Measurements from ENCODE around the gene ASXL1. TPM values are rescaled to one million over a fixed set of nuclear protein-coding genes. Genes with fewer than 3 reads are reported as not detected.

Gene ASXL1
- polyA plus RNA-seq, 1 experiment: 40.8 TPM

GRCh38 chr20:32344835-32345506 is 13.2 kb upstream of the ASXL1 start:
- no peak for TF ChIP-seq CTCF (IDR thresholded peaks at IDR 0.05; ENCODE audit: insufficient read depth, low read depth, low read length)
- ChIA-PET CTCF (interaction anchor here (0.6 to 1.7 kb wide), 4 partner anchors 10 to 557 kb away, joined by 3 to 4 read pairs (median 3); no protein-coding TSS in a partner anchor), POLR2A (no interaction called here)
- no peaks in the 10 kb centered on the region for H3K36me3 ChIP-seq (ENCODE audit: control insufficient read depth, insufficient read depth, low read length)
- no peaks in the 10 kb centered on the region for H3K27me3 ChIP-seq (ENCODE audit: control insufficient read depth, insufficient read depth, low read length)
- H3K4me3 ChIP-seq (ENCODE audit: low read depth, low read length): no peak overlapping the region
- no peak for DNase-seq (ENCODE audit: low read depth)

- no peaks in the 10 kb centered on the region for H3K27me3 ChIP-seq (ENCODE audit: control insufficient read depth, insufficient read depth, low read length)
- CTCF ChIA-PET: no interaction called here
- TF ChIP-seq CTCF (IDR thresholded peaks at IDR 0.05; ENCODE audit: insufficient read depth, low read depth, low read length): no peak
- POLR2A ChIA-PET: no interaction called here
- H3K4me3 ChIP-seq (ENCODE audit: low read depth, low read length): no peak overlapping the region
- no peak for DNase-seq (ENCODE audit: low read depth)
- no peaks in the 10 kb centered on the region for H3K36me3 ChIP-seq (ENCODE audit: control insufficient read depth, insufficient read depth, low read length)
Observed at GRCh38 chr20:32348207-32348606, 9.9 kb upstream of the ASXL1 start.

GRCh38 chr20:32350421-32350820 is 7.7 kb upstream of the ASXL1 start:
- ChIA-PET CTCF (interaction anchor here (0.6 kb wide), 1 partner anchor 35 kb away, joined by 5 read pairs; no protein-coding TSS in a partner anchor), POLR2A (no interaction called here)
- Histone ChIP-seq H3K36me3 (ENCODE audit: control insufficient read depth, insufficient read depth, low read length) (no peaks in the 10 kb centered on the region), H3K4me3 (ENCODE audit: low read depth, low read length) (no peak overlapping the region), H3K27me3 (ENCODE audit: control insufficient read depth, insufficient read depth, low read length) (no peaks in the 10 kb centered on the region)
- DNase-seq (ENCODE audit: low read depth): no peak
- no peak for TF ChIP-seq CTCF (IDR thresholded peaks at IDR 0.05; ENCODE audit: insufficient read depth, low read depth, low read length)

GRCh38 chr20:32352121-32352720 is 5.9 kb upstream of the ASXL1 start:
- Histone ChIP-seq H3K36me3 (ENCODE audit: control insufficient read depth, insufficient read depth, low read length) (no peaks in the 10 kb centered on the region), H3K4me3 (ENCODE audit: low read depth, low read length) (no peak overlapping the region), H3K27me3 (ENCODE audit: control insufficient read depth, insufficient read depth, low read length) (no peaks in the 10 kb centered on the region)
- POLR2A ChIA-PET: no interaction called here
- no peak for DNase-seq (ENCODE audit: low read depth)
- no peak for TF ChIP-seq CTCF (IDR thresholded peaks at IDR 0.05; ENCODE audit: insufficient read depth, low read depth, low read length)
- CTCF ChIA-PET: interaction anchor here (1.5 kb wide), 1 partner anchor 16 kb away, joined by 4 read pairs; no protein-coding TSS in a partner anchor

- Histone ChIP-seq H3K27me3 (ENCODE audit: control insufficient read depth, insufficient read depth, low read length) (no peaks in the 10 kb centered on the region), H3K36me3 (ENCODE audit: control insufficient read depth, insufficient read depth, low read length) (no peaks in the 10 kb centered on the region), H3K4me3 (ENCODE audit: low read depth, low read length) (no peak overlapping the region)
- CTCF ChIA-PET: interaction anchor here (0.9 to 2.0 kb wide), 3 partner anchors 8 to 17 kb away, joined by 3 to 6 read pairs (median 4); no protein-coding TSS in a partner anchor
- POLR2A ChIA-PET: no interaction called here
- no peak for DNase-seq (ENCODE audit: low read depth)
- TF ChIP-seq CTCF (IDR thresholded peaks at IDR 0.05; ENCODE audit: insufficient read depth, low read depth, low read length): no peak
Observed at GRCh38 chr20:32353848-32354496, 4.2 kb upstream of the ASXL1 start.
